NT2/D1 (cell line): ENCODE measurements around the gene LRRC27.
"Not testable (repeated sequence)": the region's sequence is repeated elsewhere in the genome, so short reads cannot be mapped to it uniquely, and the experiment has no call there.

Experiments
- DNase-seq: peaks from one replicate; pipeline ENCODE4 v3.0.0-alpha.2; 2011; ENCODE audit warnings: low read depth, low spot score
- H3K27me3 ChIP-seq: 2 replicates; pipeline ENCODE4 v1.6.0; 2011; ENCODE audit warnings: mild to moderate bottlenecking; ENCODE audit not compliant: insufficient read length, insufficient read depth
- H3K36me3 ChIP-seq: 2 replicates; pipeline ENCODE4 v1.6.1; 2011; ENCODE audit warnings: mild to moderate bottlenecking, low read length, mixed read lengths; ENCODE audit not compliant: insufficient read depth, insufficient read length
- H3K4me1 ChIP-seq: 2 replicates; pipeline ENCODE4 v1.5.1; 2011; ENCODE audit not compliant: insufficient read depth, insufficient read length
- H3K4me3 ChIP-seq: 2 replicates; pipeline ENCODE4 v1.5.1; 2011; ENCODE audit warnings: low read depth; ENCODE audit not compliant: insufficient read length
- H3K9ac ChIP-seq: 2 replicates; pipeline ENCODE4 v1.6.0; 2011; ENCODE audit warnings: low read depth; ENCODE audit not compliant: insufficient read length
- H3K9me3 ChIP-seq: 2 replicates; pipeline ENCODE4 v1.5.1; 2011; ENCODE audit warnings: mild to moderate bottlenecking, low read length; ENCODE audit not compliant: insufficient read depth
- SUZ12 ChIP-seq: IDR thresholded peaks from 2 replicates; pipeline ENCODE4 v1.6.1; 2011; ENCODE audit not compliant: insufficient read length, insufficient read depth; ENCODE audit errors: extremely low read depth
- YY1 ChIP-seq: IDR thresholded peaks from 2 replicates; pipeline ENCODE4 v1.6.1; 2011; ENCODE audit not compliant: insufficient read length, insufficient read depth
- ZNF274 ChIP-seq: IDR thresholded peaks from 2 replicates; pipeline ENCODE4 v1.6.1; 2011; ENCODE audit warnings: mild to moderate bottlenecking, low read depth, low read length

The LRRC27 gene

DNA sequence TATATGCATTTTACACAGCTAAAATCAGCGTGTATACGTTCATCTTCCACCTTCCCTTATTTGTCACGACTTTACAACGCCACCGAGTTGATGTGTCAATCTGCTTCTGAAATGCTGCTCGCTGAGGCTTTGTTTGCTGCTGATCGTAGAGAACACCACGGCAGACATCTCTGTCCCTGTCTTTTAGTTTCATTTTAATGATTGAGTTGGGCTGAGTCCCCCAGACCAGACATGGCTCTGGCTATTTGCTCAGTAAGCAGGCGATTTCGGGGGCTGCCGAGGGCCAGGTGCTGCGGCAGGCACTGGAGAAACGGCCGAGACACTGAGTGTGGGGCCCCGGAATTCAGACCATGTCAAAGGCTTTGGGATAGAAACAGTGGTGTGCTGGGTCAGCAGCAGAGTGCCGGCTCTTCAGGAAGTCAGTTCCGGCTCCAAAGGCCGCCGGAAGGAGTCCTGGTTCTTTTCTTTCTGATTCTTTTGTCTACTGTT lies 5.0 kb downstream of the LRRC27 start:
- H3K9me3 ChIP-seq = no peaks in the 10 kb centered on the region
- no peak overlapping the region for H3K4me3 ChIP-seq
- TF ChIP-seq YY1 (no peak), SUZ12 (no peak), ZNF274 (no peak)
- H3K4me1 ChIP-seq = peaks cover 4% of the 10 kb centered on the region
- DNase-seq = no peak
- no peaks in the 10 kb centered on the region for H3K27me3 ChIP-seq
- peak overlapping the region; percentile 38 for H3K9ac ChIP-seq
- no peaks in the 10 kb centered on the region for H3K36me3 ChIP-seq

- not testable (repeated sequence) for H3K36me3 ChIP-seq, H3K9me3 ChIP-seq, H3K9ac ChIP-seq, DNase-seq, H3K4me1 ChIP-seq, H3K4me3 ChIP-seq, H3K27me3 ChIP-seq
These were observed 5.9 kb downstream of the LRRC27 start for GRCh38 chr10:132337854-132338253.

GRCh38 chr10:132338876-132339275 lies 6.9 kb downstream of the LRRC27 start:
- H3K4me1 ChIP-seq = no peaks in the 10 kb centered on the region
- H3K27me3 ChIP-seq = no peaks in the 10 kb centered on the region
- no peak for DNase-seq
- TF ChIP-seq SUZ12 (no peak), YY1 (no peak), ZNF274 (no peak)
- no peaks in the 10 kb centered on the region for H3K9me3 ChIP-seq
- no peak overlapping the region for H3K4me3 ChIP-seq
- H3K36me3 ChIP-seq = no peaks in the 10 kb centered on the region
- H3K9ac ChIP-seq = no peak overlapping the region

DNA sequence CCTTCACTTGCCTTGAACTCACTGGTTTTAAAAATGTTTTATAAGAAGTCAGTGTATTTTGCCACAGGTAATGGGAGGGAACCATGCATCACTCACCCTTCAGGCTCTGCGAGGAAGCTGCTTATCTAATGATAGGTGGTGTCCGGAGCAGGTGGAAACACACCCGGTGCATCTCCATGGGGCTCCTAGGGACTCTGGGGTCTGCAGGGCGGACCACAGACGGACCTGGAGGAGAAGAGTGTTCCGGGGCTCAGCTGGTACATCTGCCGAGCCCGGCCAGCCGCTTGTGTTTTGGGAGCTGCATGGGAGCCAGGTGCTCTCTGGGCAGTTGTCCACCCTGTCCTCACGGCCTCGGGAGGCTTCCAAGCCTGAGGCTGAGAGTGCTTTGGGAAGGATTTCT lies 7.3 kb downstream of the LRRC27 start:
- H3K4me1 ChIP-seq = no peaks in the 10 kb centered on the region
- H3K4me3 ChIP-seq = no peak overlapping the region
- no peak overlapping the region for H3K9ac ChIP-seq
- no peaks in the 10 kb centered on the region for H3K9me3 ChIP-seq
- no peak for TF ChIP-seq YY1
- no peak for TF ChIP-seq SUZ12
- TF ChIP-seq ZNF274 = no peak
- no peaks in the 10 kb centered on the region for H3K27me3 ChIP-seq
- no peak for DNase-seq
- no peaks in the 10 kb centered on the region for H3K36me3 ChIP-seq

DNA sequence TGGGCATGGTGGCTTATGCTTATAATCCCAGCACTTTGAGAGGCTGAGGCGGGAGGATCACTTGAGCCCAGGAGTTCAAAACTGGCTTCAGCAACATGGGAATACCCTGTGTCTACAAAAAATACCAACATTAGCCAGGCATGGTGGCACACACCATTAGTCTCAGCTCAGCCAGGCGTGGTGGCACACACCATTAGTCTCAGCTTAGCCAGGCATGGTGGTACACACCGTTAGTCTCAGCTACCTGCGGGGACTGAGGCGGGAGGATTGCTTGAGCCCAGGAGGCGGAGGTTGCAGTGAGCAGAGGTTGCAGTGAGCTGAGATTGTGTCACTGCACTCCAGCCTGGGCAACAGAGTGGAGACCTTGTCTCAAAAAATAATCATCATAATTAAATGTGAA lies 9.0 kb downstream of the LRRC27 start:
- Histone ChIP-seq H3K9ac (no peak overlapping the region), H3K27me3 (no peaks in the 10 kb centered on the region)

GRCh38 chr10:132341781-132342180 lies 9.8 kb downstream of the LRRC27 start:
- Histone ChIP-seq H3K9me3 (no peaks in the 10 kb centered on the region), H3K27me3 (no peaks in the 10 kb centered on the region)

More for the DNA sequence above, 9.0 kb downstream of the LRRC27 start:
- H3K4me3 ChIP-seq = no peak overlapping the region
- no peaks in the 10 kb centered on the region for H3K4me1 ChIP-seq
- H3K36me3 ChIP-seq = no peaks in the 10 kb centered on the region
- no peak for DNase-seq
- H3K9me3 ChIP-seq = no peaks in the 10 kb centered on the region
- no peak for TF ChIP-seq ZNF274
- no peak for TF ChIP-seq YY1
- no peak for TF ChIP-seq SUZ12

GRCh38 chr10:132342553-132342952 lies 10.6 kb downstream of the LRRC27 start:
- Histone ChIP-seq H3K4me1 (no peaks in the 10 kb centered on the region), H3K4me3 (no peak overlapping the region)

More at GRCh38 chr10:132341781-132342180, 9.8 kb downstream of the LRRC27 start:
- no peak for DNase-seq
- Histone ChIP-seq H3K4me3 (no peak overlapping the region), H3K36me3 (no peaks in the 10 kb centered on the region), H3K4me1 (no peaks in the 10 kb centered on the region), H3K9ac (no peak overlapping the region)
- TF ChIP-seq ZNF274 (no peak), SUZ12 (no peak), YY1 (no peak)

DNA sequence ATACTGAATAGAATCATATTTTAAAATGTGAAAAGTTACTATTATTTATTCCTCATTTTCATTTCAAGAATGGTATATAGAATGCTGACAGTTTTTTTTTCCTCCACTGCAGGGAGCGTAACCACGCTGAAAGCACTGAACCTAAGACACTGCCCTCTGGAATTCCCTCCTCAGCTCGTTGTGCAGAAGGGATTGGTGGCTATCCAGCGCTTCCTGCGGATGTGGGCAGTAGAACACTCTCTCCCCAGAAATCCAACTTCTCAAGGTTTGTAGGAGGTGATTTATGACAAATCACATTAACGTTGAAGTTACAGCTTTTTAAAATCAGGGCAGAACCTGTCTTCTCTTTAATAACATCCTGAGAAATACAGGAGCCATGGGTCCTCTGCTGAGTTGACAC lies 12.4 kb downstream of the LRRC27 start:
- Histone ChIP-seq H3K9me3 (no peaks in the 10 kb centered on the region), H3K9ac (no peak overlapping the region), H3K27me3 (no peaks in the 10 kb centered on the region), H3K36me3 (peaks cover 3% of the 10 kb centered on the region), H3K4me3 (no peak overlapping the region), H3K4me1 (no peaks in the 10 kb centered on the region)
- no peak for TF ChIP-seq SUZ12
- no peak for TF ChIP-seq YY1
- TF ChIP-seq ZNF274 = no peak
- no peak for DNase-seq

More at GRCh38 chr10:132342553-132342952, 10.6 kb downstream of the LRRC27 start:
- no peak for TF ChIP-seq SUZ12
- no peak for TF ChIP-seq YY1
- TF ChIP-seq ZNF274 = no peak
- DNase-seq = no peak
- H3K9ac ChIP-seq = no peak overlapping the region
- H3K36me3 ChIP-seq = no peaks in the 10 kb centered on the region
- no peaks in the 10 kb centered on the region for H3K9me3 ChIP-seq
- no peaks in the 10 kb centered on the region for H3K27me3 ChIP-seq
